HL-60/S4 treated with phorbol 12-myristate 13-acetate at 8.2 ng/mL for 4 days and 3 days (cell line): ENCODE results near the gene NEURL2.

Experiments
- in situ Hi-C: fragments of 300-500 bp; cut with MboI; formaldehyde crosslinking; loops from 2 replicates; pipeline ENCODE4 v1.15.0; 2022; ENCODE audit warnings: low sequenced_read_pairs

The NEURL2 gene

DNA sequence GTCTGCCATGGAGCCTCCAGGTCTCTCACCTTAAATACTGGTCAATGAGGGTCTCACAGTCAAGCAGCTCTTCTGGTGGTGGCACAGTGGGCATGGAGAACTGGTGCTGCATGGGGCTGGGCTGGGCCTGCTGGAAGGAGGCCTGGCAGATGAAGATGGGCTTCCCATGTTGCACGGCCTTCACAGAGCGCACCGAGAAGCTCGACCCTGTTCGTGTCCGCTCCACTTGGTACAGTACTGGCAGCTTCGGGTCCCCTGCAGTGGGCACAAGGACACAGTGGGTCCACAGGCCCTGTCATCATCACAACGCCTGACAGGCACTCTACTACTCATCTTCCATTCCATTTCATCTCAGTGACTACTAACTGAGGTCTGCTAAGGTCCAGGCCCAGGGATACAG is 42.6 kb downstream of the NEURL2 start:
- in situ Hi-C loops: no loop called here

DNA sequence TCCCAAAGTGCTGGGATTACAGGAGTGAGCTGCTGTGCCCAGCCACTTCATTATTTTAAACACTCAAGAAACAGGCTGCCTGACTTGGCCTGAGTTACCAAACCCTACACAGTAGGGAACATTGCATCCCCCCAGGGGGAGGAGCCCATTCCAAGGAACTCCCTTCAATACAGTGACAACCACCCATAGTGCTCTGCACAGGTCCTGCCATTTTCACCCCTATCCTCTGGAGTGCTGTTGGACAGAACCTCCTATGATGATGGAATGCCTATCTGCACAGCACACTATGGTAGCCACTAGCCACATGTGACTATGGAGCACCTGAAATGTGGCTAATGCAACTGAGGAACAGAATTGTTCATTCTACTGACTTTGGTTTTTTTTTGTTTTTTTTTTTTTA is 45.6 kb downstream of the NEURL2 start:
- in situ Hi-C loops: no loop called here

DNA sequence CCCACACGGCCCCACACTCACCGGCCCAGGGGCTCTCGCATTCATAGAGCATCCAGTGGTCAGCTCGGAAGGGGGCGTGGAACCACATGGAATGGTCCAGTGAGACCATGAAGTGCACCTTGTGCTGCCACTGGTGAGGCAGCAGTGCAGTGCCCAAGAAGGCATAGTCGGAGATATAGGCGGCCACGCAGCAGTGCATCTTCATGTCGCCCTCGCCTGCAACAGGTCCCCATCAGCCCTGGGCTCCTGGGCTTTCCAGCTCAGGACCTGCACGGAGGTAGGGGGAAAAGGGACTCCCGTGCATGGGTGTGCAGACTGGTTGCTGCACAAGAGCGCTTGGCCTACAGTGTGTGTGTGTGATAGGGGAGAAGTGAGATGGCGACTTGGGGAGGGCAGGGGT is 47.5 kb downstream of the NEURL2 start:
- in situ Hi-C loops: no loop called here

- in situ Hi-C loops: no loop called here
Measured at GRCh38 chr20:45842169-45842812, 48.7 kb downstream of the NEURL2 start.

DNA sequence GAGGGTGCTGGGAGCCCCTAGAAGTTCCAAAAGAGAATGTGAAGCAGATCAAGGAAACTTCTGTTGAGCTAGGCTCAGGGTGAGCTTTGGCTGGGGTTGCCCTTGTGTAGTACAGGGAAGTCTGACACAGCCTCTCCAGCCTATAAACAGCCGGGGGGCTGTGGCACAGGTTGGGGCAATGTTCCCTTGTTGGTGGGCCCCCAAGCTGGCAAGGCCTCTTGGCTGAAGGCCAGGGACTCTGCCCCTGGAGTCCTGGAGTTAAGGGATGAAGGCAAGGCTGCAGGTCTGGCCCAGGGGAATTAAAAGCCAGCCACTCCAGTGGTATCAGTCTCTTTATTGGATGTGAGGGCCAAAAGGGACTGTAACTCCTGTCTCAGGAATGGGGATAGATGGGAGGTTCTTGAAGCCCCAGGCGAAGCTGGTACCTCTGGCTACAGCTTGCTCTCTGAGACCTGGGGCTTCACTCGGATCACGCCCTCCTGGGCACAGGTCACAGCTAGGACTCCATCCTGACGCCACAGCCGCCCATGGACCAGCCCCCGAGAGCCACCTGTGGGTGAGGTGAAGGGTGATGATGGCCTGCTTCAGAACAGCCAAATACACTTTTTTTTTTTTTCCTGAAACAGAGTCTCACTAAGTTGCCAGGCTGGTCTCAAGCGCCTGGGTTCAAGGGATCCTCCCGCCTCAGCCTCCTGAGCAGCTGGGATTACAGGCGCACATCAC is 49.4 kb downstream of the NEURL2 start:
- in situ Hi-C loops: no loop called here

DNA sequence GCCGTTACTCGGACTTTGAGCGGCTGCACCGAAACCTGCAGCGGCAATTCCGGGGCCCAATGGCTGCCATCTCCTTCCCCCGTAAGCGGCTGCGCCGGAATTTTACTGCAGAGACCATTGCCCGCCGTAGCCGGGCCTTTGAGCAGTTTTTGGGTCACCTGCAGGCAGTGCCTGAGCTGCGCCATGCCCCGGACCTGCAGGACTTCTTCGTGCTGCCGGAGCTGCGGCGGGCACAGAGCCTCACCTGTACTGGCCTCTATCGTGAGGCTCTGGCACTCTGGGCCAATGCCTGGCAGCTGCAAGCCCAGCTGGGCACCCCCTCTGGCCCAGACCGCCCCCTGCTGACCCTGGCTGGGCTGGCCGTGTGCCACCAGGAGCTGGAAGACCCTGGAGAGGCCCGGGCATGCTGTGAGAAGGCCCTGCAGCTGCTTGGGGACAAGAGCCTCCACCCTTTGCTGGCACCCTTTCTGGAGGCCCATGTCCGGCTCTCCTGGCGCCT is 50.3 kb downstream of the NEURL2 start:
- in situ Hi-C loops: no loop called here
